Activated T-helper 1 cell treated with anti-CD3 and anti-CD28 coated beads, Interleukin-12 subunit alpha, Interleukin-12 subunit beta, Interleukin-2, Interleukin-4 antibody, amounts not matched to agents 30 ng/mL and 10 ng/mL and 1 ng/mL, durations not matched to agents 14 hours and 24 hours and 36 hours (primary cell): ENCODE data around the gene ZNF536. TPM values are rescaled to one million over a fixed set of nuclear protein-coding genes. Genes with fewer than 3 reads are reported as not detected.

ENCODE experiments used
- DNase-seq: peaks from one replicate; pipeline ENCODE4 v3.0.0; 2021; ENCODE audit warnings: low spot score
- H3K27ac Mint-ChIP-seq: one replicate; pipeline ENCODE4 v1.8.0; 2021; ENCODE audit warnings: mild to moderate bottlenecking, mixed read lengths
- H3K27me3 Mint-ChIP-seq: one replicate; pipeline ENCODE4 v1.8.0; 2022; ENCODE audit warnings: mild to moderate bottlenecking, moderate library complexity, mixed read lengths; ENCODE audit not compliant: insufficient read depth
- H3K36me3 Mint-ChIP-seq: one replicate; pipeline ENCODE4 v1.8.0; 2021; ENCODE audit warnings: low read depth, mixed read lengths
- H3K4me1 Mint-ChIP-seq: one replicate; pipeline ENCODE4 v1.8.0; 2021; ENCODE audit warnings: low read depth, mixed read lengths
- H3K4me3 Mint-ChIP-seq: one replicate; pipeline ENCODE4 v1.8.0; 2021; ENCODE audit warnings: mild to moderate bottlenecking, moderate library complexity, mixed read lengths
- H3K9me3 Mint-ChIP-seq: one replicate; pipeline ENCODE4 v1.8.0; 2021; ENCODE audit warnings: mixed read lengths
- intact Hi-C: fragments of 100-400 bp; cut with micrococcal nuclease; formaldehyde crosslinking; loops from one replicate; pipeline ENCODE4 v1.15.1; 2024
- total RNA-seq: library from RNA; stranded (reverse); gene quantifications from 2 replicates; pipeline ENCODE4 v1.2.3, GENCODE V29; 2022

ZNF536 gene
- total RNA-seq, 1 donor from 2014 or later, result not detected

DNA sequence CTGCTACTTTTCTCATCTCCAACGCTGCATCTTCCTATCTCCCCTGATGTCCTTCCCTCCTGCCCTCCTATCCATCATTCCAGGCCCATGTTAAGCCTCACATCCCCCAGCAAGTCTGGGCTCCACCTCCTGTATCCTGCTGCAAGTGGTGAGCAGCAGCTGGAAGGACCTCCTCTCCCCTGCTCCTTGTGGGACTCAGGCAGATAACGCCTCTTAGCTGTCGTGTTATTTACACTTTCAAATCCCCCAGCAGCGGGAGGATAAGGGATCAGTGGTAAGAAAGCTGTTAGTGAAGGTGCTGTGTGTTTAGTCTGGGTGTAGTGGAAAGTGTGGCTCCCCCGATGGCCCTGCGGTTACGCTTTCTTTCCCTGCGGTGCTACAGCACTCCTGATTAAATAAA, 211.9 kb downstream of the ZNF536 start:
- Mint-ChIP-seq H3K27ac (no peak overlapping the region), H3K4me3 (no peak overlapping the region), H3K27me3 (no peaks in the 10 kb centered on the region), H3K36me3 (no peaks in the 10 kb centered on the region), H3K9me3 (no peaks in the 10 kb centered on the region), H3K4me1 (no peaks in the 10 kb centered on the region)
- no peak for DNase-seq
- intact Hi-C loops, result no loop called here

DNA sequence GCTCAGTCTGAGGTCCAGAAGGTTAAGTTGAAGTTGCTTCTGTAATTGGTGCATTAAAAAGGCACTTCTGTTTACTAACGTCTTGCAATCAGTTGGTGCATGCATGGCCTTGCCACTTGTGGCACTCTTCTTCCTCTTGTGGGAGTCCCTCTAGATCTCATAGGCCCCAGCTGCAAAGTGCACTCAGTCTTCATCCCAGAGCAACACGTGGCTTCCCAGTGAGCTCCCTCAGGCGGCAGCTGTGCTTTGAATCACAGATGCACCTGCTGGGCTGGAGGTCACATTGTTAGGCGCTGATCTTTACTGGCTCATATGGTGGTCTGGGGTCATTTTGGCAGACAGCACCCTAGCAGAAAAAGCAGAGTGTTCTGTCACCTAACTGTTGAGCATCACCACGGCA, 215.7 kb downstream of the ZNF536 start:
- H3K4me1 Mint-ChIP-seq, result no peaks in the 10 kb centered on the region
- intact Hi-C loops, result no loop called here
- H3K4me3 Mint-ChIP-seq, result no peak overlapping the region
- no peaks in the 10 kb centered on the region for H3K36me3 Mint-ChIP-seq
- DNase-seq, result no peak
- H3K27me3 Mint-ChIP-seq, result no peaks in the 10 kb centered on the region
- H3K9me3 Mint-ChIP-seq, result no peaks in the 10 kb centered on the region
- no peak overlapping the region for H3K27ac Mint-ChIP-seq

DNA sequence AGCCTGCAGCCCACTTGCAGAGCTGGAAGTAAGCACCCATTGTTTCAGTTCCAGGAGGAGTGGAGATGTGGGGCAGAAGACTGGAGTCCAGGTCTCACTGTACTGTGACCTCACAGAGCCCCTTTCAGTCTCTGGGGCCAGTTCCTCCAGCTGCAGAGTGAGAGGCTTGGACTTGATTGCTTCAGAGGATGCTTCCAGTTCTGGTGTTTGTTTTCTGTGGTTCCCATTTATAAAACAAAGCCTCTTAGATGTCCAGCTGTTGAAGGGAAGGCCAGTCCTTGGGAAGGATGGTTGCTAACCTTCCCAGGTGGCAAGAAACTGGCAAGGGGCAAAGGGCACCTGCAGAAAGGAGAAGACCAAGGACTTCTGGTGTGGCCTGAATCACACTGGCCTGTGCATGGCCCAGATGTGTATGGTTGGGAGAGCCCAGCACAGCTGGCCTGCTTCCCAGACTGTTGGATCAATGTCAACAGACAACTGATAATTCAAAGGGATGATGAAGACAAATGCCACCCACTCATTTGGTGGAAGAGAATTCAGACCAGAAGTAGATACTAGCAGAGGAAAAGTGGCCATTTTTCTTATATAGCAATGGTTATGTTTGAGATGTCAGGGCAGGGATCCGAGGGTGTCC, 218.5 kb downstream of the ZNF536 start:
- Mint-ChIP-seq H3K27me3 (no peaks in the 10 kb centered on the region), H3K4me1 (no peaks in the 10 kb centered on the region), H3K4me3 (no peak overlapping the region), H3K27ac (no peak overlapping the region), H3K9me3 (no peaks in the 10 kb centered on the region), H3K36me3 (no peaks in the 10 kb centered on the region)
- no peak for DNase-seq
- intact Hi-C loops, result no loop called here

DNA sequence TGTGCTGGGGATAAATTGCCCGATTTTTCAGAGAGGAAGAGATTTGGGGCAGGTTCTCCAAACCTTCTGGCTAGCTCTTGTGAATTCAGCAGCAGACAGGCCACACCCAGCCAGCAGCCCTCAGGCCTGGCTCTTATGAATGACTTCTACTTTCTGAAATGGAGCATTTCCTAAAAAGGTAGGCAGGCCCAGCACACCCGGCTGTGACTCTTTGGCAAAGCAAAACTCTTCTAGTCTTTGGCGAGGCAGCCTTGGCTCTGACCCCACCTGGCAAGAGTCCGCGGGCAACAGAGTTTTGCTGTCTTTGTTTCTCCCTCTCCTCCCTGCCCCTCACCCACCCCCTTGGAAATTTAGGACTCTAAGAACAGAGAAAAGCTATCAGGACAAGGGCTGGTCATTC, 221.2 kb downstream of the ZNF536 start:
- Mint-ChIP-seq H3K36me3 (no peaks in the 10 kb centered on the region), H3K9me3 (no peaks in the 10 kb centered on the region), H3K27me3 (no peaks in the 10 kb centered on the region), H3K27ac (no peak overlapping the region), H3K4me3 (no peak overlapping the region), H3K4me1 (no peaks in the 10 kb centered on the region)
- no peak for DNase-seq
- intact Hi-C loops, result no loop called here

DNA sequence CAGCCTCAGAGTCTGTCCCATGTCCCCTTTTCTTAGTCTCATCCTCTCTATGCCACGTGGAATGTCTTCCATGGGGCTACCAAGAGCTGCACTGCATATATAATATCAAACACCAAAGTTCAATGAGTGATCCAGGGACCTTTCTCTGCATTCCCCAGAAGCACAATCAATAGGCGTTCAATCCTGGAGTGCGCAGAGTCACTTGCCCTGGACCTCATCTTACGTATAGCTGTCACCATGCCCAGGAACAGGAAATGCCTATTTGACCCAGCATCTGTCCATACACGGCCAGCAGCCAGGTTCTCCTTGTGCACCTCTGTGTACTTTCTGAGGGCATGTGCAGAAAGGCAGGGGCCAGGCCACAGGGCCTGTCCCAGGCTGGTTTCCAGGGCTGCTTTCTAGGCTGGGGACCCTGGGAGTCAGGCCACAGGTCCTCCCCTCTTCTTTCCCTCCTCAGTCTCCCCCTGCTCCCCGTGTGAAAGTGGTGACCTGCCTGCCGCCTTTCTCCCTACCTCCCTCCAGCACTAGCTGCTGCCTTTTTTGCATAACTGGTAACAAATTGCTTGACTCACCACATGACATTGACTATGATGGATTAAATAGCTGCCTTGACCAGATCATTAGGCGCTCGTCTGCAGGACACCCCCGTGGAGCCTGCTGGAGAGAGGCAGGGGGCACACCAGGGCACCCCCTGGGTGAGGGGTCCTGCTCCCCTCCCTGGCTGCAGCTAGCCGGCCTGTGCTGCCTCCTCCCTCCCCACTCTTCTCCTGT, 222.0 kb downstream of the ZNF536 start:
- DNase-seq, result no peak
- Mint-ChIP-seq H3K4me1 (no peaks in the 10 kb centered on the region), H3K27me3 (no peaks in the 10 kb centered on the region), H3K9me3 (no peaks in the 10 kb centered on the region), H3K27ac (no peak overlapping the region), H3K36me3 (no peaks in the 10 kb centered on the region), H3K4me3 (no peak overlapping the region)
- intact Hi-C loops, result no loop called here

DNA sequence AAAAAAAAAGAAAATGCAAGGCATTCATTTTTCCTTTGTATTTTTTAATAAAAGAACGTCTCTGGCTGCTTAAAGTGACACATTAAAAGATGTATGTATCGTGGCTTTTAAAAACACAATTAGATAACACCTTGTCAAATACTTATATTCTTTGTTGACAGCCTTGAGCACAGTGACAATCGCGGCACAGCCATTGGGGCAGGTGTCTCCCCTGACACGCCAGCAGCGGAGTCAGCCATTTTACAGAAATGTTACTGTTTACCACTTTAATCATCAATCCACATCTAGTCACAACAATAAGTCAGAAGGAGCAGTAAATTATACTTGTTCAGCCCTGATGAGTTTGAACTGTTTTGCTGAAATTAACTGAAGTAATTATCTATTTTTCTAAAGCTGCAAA, 224.1 kb downstream of the ZNF536 start:
- H3K4me3 Mint-ChIP-seq, result no peak overlapping the region
- H3K4me1 Mint-ChIP-seq, result no peaks in the 10 kb centered on the region
- H3K9me3 Mint-ChIP-seq, result no peaks in the 10 kb centered on the region
- H3K27ac Mint-ChIP-seq, result no peak overlapping the region
- no peak for DNase-seq
- no peaks in the 10 kb centered on the region for H3K36me3 Mint-ChIP-seq
- H3K27me3 Mint-ChIP-seq, result peaks cover 2% of the 10 kb centered on the region
- intact Hi-C loops, result no loop called here

DNA sequence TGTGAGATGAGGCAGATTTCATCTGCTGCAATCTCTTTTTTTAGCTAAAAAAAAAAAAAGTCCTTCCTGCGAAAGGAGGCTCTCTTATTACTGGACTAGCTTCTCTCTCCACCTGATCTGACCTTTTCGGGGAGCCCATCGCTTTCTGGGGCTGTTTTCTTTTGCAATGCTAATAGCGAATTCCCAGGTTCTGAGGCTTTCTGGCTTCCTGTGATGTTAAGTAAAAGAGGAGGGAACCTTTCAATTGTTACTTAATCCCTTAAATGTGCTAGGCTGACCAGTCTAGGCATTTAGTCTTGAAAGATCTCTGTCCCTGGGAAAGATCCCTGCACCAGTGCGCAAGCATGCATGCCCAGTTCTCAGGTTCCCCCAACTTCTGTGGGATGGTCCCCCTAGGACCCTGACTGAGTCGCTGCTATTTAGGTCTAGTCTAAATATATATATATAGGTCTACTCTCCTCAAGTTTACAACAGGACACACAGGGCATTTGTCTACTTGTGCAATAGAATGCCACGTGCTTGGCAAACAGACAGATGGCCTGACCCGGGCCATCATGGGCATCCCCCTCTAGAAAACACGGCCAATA, 224.7 kb downstream of the ZNF536 start:
- intact Hi-C loops, result no loop called here
- no peaks in the 10 kb centered on the region for H3K4me1 Mint-ChIP-seq
- no peak for DNase-seq
- H3K27me3 Mint-ChIP-seq, result peaks cover 2% of the 10 kb centered on the region
- no peak overlapping the region for H3K27ac Mint-ChIP-seq
- H3K9me3 Mint-ChIP-seq, result no peaks in the 10 kb centered on the region
- no peaks in the 10 kb centered on the region for H3K36me3 Mint-ChIP-seq
- no peak overlapping the region for H3K4me3 Mint-ChIP-seq

DNA sequence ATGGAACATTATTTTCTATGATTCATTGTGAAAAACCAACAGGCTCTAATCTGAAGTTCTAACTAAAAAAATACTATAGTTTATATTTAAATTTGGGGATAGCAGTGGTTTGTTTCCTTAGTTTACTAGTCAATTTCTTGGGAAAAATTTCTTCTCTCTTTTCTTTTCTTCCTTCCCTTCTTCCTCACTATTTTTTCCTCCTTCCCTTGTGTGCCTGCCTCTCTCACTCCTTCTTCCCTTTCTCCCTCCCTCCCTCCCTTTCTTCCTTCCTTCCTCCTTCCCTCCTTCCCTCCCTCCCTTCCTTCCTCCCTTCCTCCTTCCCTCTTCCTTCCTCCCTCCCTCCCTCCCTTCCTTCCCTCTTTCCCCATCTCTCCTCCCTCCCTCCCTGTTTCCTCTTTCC, 226.5 kb downstream of the ZNF536 start:
- DNase-seq, result no peak
- intact Hi-C loops, result no loop called here
- H3K4me1 Mint-ChIP-seq, result no peaks in the 10 kb centered on the region
- H3K27ac Mint-ChIP-seq, result no peak overlapping the region
- no peak overlapping the region for H3K4me3 Mint-ChIP-seq
- H3K36me3 Mint-ChIP-seq, result no peaks in the 10 kb centered on the region
- H3K27me3 Mint-ChIP-seq, result peaks cover 2% of the 10 kb centered on the region
- no peaks in the 10 kb centered on the region for H3K9me3 Mint-ChIP-seq

DNA sequence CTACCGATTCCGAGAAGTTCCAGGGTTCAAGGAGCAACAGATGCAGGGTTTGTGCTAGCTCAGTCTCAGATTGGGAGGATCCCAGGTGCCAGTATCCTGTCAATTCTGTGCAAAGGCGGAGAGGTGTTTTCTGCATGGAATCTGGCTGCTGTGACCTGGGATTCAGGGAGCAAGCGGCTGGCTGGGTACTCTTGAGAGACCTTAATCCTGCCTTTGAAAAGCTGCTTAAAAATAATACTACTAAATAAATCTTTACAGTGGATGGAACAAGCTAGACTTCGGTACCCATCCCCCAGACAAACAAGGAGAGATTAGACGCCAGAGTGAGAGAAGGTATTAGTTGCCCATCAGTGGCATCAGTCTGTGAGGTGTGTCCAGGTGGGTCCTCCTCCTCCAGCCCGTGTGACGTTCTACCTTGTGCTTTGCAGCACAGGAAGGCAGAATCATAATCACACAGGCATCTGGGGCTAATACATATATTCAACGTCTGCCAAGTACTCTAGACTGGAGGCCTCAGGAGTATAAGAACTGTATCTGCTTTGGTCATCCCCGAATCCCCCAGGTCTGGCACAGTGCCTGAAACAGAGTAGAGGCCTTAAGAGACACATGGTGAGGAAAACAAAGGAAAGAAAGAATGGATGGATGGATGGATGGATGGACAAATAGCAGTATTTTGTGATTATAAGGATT, 230.6 kb downstream of the ZNF536 start:
- Mint-ChIP-seq H3K27me3 (peaks cover 2% of the 10 kb centered on the region), H3K36me3 (no peaks in the 10 kb centered on the region), H3K4me1 (no peaks in the 10 kb centered on the region), H3K27ac (no peak overlapping the region), H3K9me3 (no peaks in the 10 kb centered on the region), H3K4me3 (no peak overlapping the region)
- intact Hi-C loops, result no loop called here
- no peak for DNase-seq

DNA sequence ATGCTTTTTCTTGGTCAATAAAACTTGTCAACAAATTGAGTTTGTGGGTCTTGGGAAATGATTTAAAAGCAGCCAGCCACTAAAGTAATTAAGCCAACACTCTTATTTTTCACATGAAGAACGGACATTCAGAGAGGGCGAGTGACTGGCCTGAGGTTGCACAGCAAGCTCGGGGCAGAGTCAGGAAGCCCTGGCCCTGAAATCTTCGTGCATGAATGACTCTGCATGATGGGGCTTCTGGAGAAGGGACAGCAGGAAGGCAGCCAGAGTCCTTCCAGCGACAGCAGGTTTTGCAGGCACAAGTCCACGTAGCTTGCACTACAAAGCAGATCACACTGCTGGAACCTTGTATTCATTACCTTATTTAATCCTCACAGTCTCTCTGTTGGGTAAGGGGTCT, 232.5 kb downstream of the ZNF536 start:
- DNase-seq, result no peak
- Mint-ChIP-seq H3K4me1 (no peaks in the 10 kb centered on the region), H3K9me3 (no peaks in the 10 kb centered on the region), H3K36me3 (no peaks in the 10 kb centered on the region), H3K27me3 (peaks cover 2% of the 10 kb centered on the region), H3K27ac (no peak overlapping the region), H3K4me3 (no peak overlapping the region)
- intact Hi-C loops, result no loop called here

DNA sequence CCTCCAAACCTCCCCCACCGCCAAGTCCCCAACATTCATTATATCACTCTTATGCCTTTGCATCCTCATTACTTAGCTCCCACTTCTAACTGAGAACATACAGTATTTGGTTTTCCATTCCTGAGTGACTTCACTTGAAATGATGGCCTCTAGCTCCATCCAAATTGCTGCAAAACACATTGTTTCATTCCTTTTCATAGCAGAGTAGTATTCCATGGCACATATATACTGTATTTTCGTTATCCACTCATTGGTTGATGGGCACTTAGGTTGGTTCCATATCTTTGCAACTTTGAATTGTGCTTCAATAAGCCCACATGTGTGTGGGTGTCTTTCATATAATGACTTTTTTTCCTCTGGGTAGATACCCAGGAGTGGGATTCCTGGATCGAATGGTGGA, 233.1 kb downstream of the ZNF536 start:
- intact Hi-C loops, result no loop called here
- Mint-ChIP-seq H3K4me3 (no peak overlapping the region), H3K27me3 (no peaks in the 10 kb centered on the region), H3K27ac (no peak overlapping the region), H3K9me3 (no peaks in the 10 kb centered on the region), H3K36me3 (no peaks in the 10 kb centered on the region), H3K4me1 (no peaks in the 10 kb centered on the region)
- DNase-seq, result no peak

DNA sequence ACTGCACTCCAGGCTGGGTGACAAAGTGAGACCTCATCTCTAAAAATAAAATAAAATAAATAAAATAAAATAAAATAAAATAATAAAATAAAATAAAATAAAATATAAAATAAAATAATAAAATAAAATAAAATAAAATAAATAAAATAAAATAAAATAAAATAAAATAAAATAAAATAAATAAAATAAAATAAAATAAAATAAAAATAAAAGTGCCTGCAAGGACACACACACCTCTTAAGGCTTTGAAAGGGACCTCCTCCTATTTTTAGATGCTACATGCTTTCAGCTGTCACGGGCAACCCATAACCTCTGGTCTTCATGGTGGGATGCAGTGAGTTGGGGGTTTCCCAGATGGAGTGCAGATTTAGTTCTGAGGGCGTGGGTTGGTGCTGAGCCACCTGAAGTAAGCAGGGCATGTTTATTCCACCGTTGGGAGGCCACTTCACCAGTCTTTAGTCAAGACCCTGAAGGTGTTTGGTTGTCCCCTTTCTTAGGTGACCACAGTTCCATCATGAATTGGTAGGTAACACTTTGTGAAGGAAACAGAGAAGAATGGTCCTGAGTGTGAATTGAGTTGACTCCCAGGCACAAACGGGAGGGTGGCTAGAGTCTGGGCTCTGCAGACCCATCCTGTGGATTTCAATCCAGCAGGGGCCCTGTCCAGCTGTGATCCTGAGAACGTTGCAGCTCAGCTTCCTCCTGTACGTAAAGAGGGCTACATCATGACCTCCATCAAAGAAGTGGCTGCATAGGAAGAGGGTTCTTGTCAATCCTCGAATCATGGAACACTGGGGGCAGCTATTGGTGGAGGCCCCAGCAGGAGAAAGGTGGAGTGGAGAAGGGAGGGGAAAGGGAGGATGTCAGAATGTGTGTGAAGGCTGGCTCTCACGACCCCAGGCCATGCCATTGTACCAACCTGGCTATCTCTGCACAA, 234.2 kb downstream of the ZNF536 start:
- H3K4me3 Mint-ChIP-seq, result no peak overlapping the region
- no peaks in the 10 kb centered on the region for H3K9me3 Mint-ChIP-seq
- no peaks in the 10 kb centered on the region for H3K27me3 Mint-ChIP-seq
- DNase-seq, result no peak
- H3K27ac Mint-ChIP-seq, result no peak overlapping the region
- no peaks in the 10 kb centered on the region for H3K36me3 Mint-ChIP-seq
- intact Hi-C loops, result no loop called here
- no peaks in the 10 kb centered on the region for H3K4me1 Mint-ChIP-seq
